Measurements from ENCODE around the gene HOXD1.

GRCh38 chr2:176227874-176228273 lies 39.4 kb downstream of the HOXD1 start:
- no peak for TF ChIP-seq CTCF (conservative IDR thresholded peaks at IDR 0.05; ENCODE audit: low read length)
- TF ChIP-seq EZH2phosphoT487 (IDR thresholded peaks at IDR 0.05; ENCODE audit: borderline replicate concordance, low read depth, low read length), result no peak
